HepG2 (cell line): ENCODE data around the gene CA11. TPM values are rescaled to one million over a fixed set of nuclear protein-coding genes. Genes with fewer than 3 reads are reported as not detected.

Source experiments
- ASH2L ChIP-seq: fragments of 300-600, 200-600 bp; sonication (generic); IDR thresholded peaks from 2 replicates; pipeline ENCODE4 v1.7.0; 2017; ENCODE audit warnings: low read depth, mild to moderate bottlenecking, moderate library complexity, mixed read lengths, low read length; ENCODE audit not compliant: insufficient read length
- FOXK2 ChIP-seq: fragments of 450-650 bp; IDR thresholded peaks from 2 replicates; pipeline ENCODE4 v1.6.1; 2016
- HDAC6 ChIP-seq: fragments of 200-600 bp; sonication (generic); IDR thresholded peaks from 2 replicates; pipeline ENCODE4 v1.7.0; 2017; ENCODE audit warnings: mild to moderate bottlenecking, antibody characterized with exemption, low read length, low read depth
- HOXD1 ChIP-seq: sonication (generic); formaldehyde crosslinking; IDR thresholded peaks from 2 replicates; pipeline ENCODE4 v1.5.0; 2020; ENCODE audit warnings: missing genetic modification reagents
- JDP2 ChIP-seq: sonication (generic); formaldehyde crosslinking; IDR thresholded peaks from 2 replicates; pipeline ENCODE4 v1.8.1; 2022; ENCODE audit warnings: missing genetic modification reagents, borderline replicate concordance
- NFIB ChIP-seq: sonication (generic); formaldehyde crosslinking; IDR thresholded peaks from 2 replicates; pipeline ENCODE4 v1.9.0; 2021; ENCODE audit warnings: missing genetic modification reagents, mild to moderate bottlenecking, borderline replicate concordance
- NFKBIZ ChIP-seq: IDR thresholded peaks from 2 replicates; pipeline ENCODE4 v1.6.1; 2018; ENCODE audit warnings: missing genetic modification reagents, missing compliant biosample characterization
- PPARG ChIP-seq: conservative IDR thresholded peaks from 2 replicates; pipeline ENCODE4 v1.6.1; 2016; ENCODE audit warnings: missing biosample characterization, missing genetic modification reagents
- RFXANK ChIP-seq: IDR thresholded peaks from 2 replicates; pipeline ENCODE4 v1.6.1; 2016
- SCMH1 ChIP-seq: sonication (generic); formaldehyde crosslinking; IDR thresholded peaks from 2 replicates; pipeline ENCODE4 v1.9.0; 2021; ENCODE audit warnings: missing genetic modification reagents, mild to moderate bottlenecking, borderline replicate concordance
- SETDB1 ChIP-seq: sonication (generic); formaldehyde crosslinking; IDR thresholded peaks from 2 replicates; pipeline ENCODE4 v1.5.1; 2020; ENCODE audit warnings: missing genetic modification reagents, mild to moderate bottlenecking, borderline replicate concordance
- SP1 ChIP-seq, 2 experiments: fragments of 450-650 bp in 1 of 2; sonication (generic) in 1 of 2; formaldehyde crosslinking in 1 of 2; IDR thresholded peaks; 2 replicates each; pipeline versions ENCODE4 v1.4.0 to v1.6.1; 2016 to 2020; ENCODE audit warnings: missing genetic modification reagents in 1 of 2
- TCF12 ChIP-seq, 2 experiments: fragments of 450-650 bp in 1 of 2; sonication (generic) in 1 of 2; formaldehyde crosslinking in 1 of 2; IDR thresholded peaks; 2 replicates each; pipeline versions ENCODE4 v1.6.1 to v1.8.0; 2017 to 2022; ENCODE audit warnings: antibody characterized with exemption in 1 of 2, mild to moderate bottlenecking in 1 of 2, missing genetic modification reagents in 1 of 2, moderate library complexity in 1 of 2
- ZBTB20 ChIP-seq: sonication (generic); formaldehyde crosslinking; IDR thresholded peaks from 2 replicates; pipeline ENCODE4 v1.8.1; 2023; ENCODE audit warnings: missing genetic modification reagents, low read depth, mild to moderate bottlenecking, borderline replicate concordance
- ZBTB3 ChIP-seq: sonication (generic); formaldehyde crosslinking; IDR thresholded peaks from 2 replicates; pipeline ENCODE4 v1.4.0; 2020; ENCODE audit warnings: low read depth, mild to moderate bottlenecking, moderate library complexity, missing genetic modification reagents, borderline replicate concordance
- polyA plus RNA-seq, 8 experiments: library from polyadenylated mRNA; depleted of rRNA in 3 of 8; stranded (reverse) in 7 of 8; unstranded in 1 of 8; fragments of >200 nt; fragmentation: Illumina TruSeq in 4 of 8; extraction: Trizol in 4 of 8; gene quantifications; 2 replicates each; pipeline versions ENCODE4 v1.2.1 to v1.2.3, GENCODE V29; 2011 to 2016; ENCODE audit warnings: low read depth in 4 of 8, missing spikeins in 1 of 8, mixed read lengths in 1 of 8; ENCODE audit not compliant: insufficient read depth in 1 of 8
- total RNA-seq, 5 experiments: library from RNA; depleted of rRNA; stranded (reverse); fragments of >200 nt; fragmentation: Illumina TruSeq; extraction: Trizol; gene quantifications; 2 replicates each; pipeline ENCODE4 v1.2.3, GENCODE V29; 2016; ENCODE audit warnings: low read depth in 1 of 5
- TF ChIP-seq, protein P1 (sequence below): sonication (generic); formaldehyde crosslinking; conservative IDR thresholded peaks from 2 replicates; pipeline ENCODE4 v1.8.0; 2022; ENCODE audit warnings: mild to moderate bottlenecking, moderate library complexity, missing genetic modification reagents
- TF ChIP-seq, protein P2 (sequence below): sonication (generic); formaldehyde crosslinking; IDR thresholded peaks from 2 replicates; pipeline ENCODE4 v1.5.0; 2020; ENCODE audit warnings: missing genetic modification reagents
- TF ChIP-seq, protein P3 (sequence below): sonication (generic); formaldehyde crosslinking; IDR thresholded peaks from 2 replicates; pipeline ENCODE4 v1.5.1; 2020; ENCODE audit warnings: mild to moderate bottlenecking, missing genetic modification reagents, moderate library complexity
- TF ChIP-seq, protein P4 (sequence below): IDR thresholded peaks from 2 replicates; pipeline ENCODE4 v1.6.1; 2012; ENCODE audit warnings: low read depth, low read length, improper control_type of control experiment
- TF ChIP-seq, protein P5 (sequence below): IDR thresholded peaks from 2 replicates; pipeline ENCODE4 v1.6.1; 2016; ENCODE audit warnings: missing genetic modification reagents, missing compliant biosample characterization
- TF ChIP-seq, protein P6 (sequence below): sonication (generic); formaldehyde crosslinking; IDR thresholded peaks from 2 replicates; pipeline ENCODE4 v1.4.0; 2020; ENCODE audit warnings: missing genetic modification reagents

The CA11 gene
- total and polyA plus RNA-seq, 2 of the 13 experiments (the other 11 are each of a cell fraction or from before 2014, with no cell fraction given): 0.41 to 0.58 TPM

DNA sequence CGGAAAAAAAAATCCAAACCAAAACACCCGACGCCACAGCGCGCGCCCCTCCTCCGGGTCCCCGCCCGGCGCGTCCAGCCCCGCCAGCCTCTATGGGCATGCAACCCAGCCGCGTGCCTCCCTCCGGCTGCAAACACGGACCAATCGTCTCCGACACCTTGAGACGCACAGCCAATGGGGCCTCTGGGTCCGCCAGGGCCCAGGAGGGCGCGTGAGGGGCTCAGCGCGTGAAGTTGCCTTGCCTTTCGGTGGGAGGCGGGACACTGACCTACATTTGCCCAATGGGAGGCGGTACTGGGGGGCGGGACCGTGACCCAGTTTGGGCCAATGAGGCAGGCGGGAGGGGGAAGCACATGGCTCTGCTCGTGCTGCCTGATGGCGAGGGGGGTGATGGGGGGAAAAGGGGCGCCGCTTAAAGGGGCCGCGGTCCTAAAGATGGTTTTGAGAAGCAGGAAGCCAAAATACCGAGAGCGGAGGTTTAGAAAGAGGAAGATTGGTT is 8.5 kb downstream of the CA11 start (continued):
- peak; percentile 45; the same call in 1 of the 2 replicates for TF ChIP-seq JDP2 (CRISPR knock-in tag)
- no peak for TF ChIP-seq TCF12 (IDR thresholded peaks at IDR 0.05)
- 0 out of 2 replicates have a peak, but pooled peaks have one; percentile 20 for TF ChIP-seq TCF12 (CRISPR knock-in tag; IDR thresholded peaks at IDR 0.05)
- TF ChIP-seq SETDB1 (CRISPR knock-in tag): no peak
- no peak for TF ChIP-seq NFKBIZ (CRISPR knock-in tag)
- TF ChIP-seq, protein P1, sequence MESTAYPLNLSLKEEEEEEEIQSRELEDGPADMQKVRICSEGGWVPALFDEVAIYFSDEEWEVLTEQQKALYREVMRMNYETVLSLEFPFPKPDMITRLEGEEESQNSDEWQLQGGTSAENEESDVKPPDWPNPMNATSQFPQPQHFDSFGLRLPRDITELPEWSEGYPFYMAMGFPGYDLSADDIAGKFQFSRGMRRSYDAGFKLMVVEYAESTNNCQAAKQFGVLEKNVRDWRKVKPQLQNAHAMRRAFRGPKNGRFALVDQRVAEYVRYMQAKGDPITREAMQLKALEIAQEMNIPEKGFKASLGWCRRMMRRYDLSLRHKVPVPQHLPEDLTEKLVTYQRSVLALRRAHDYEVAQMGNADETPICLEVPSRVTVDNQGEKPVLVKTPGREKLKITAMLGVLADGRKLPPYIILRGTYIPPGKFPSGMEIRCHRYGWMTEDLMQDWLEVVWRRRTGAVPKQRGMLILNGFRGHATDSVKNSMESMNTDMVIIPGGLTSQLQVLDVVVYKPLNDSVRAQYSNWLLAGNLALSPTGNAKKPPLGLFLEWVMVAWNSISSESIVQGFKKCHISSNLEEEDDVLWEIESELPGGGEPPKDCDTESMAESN: 0 out of 2 replicates have a peak, but pooled peaks have one; percentile 28
- TF ChIP-seq SP1 (IDR thresholded peaks at IDR 0.05): no peak
- peak; percentile 67 for TF ChIP-seq SP1 (CRISPR knock-in tag; IDR thresholded peaks at IDR 0.05)
- no peak for TF ChIP-seq FOXK2
- TF ChIP-seq, protein P2, sequence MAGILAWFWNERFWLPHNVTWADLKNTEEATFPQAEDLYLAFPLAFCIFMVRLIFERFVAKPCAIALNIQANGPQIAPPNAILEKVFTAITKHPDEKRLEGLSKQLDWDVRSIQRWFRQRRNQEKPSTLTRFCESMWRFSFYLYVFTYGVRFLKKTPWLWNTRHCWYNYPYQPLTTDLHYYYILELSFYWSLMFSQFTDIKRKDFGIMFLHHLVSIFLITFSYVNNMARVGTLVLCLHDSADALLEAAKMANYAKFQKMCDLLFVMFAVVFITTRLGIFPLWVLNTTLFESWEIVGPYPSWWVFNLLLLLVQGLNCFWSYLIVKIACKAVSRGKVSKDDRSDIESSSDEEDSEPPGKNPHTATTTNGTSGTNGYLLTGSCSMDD (CRISPR knock-in tag): no peak
- TF ChIP-seq, protein P3, sequence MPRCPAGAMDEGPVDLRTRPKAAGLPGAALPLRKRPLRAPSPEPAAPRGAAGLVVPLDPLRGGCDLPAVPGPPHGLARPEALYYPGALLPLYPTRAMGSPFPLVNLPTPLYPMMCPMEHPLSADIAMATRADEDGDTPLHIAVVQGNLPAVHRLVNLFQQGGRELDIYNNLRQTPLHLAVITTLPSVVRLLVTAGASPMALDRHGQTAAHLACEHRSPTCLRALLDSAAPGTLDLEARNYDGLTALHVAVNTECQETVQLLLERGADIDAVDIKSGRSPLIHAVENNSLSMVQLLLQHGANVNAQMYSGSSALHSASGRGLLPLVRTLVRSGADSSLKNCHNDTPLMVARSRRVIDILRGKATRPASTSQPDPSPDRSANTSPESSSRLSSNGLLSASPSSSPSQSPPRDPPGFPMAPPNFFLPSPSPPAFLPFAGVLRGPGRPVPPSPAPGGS (CRISPR knock-in tag): peak; percentile 90
- peak; percentile 7; the same call in 1 of the 2 replicates for TF ChIP-seq HOXD1 (CRISPR knock-in tag)
- peak; percentile 58; the same call in 1 of the 2 replicates for TF ChIP-seq PPARG
- TF ChIP-seq, protein P4, sequence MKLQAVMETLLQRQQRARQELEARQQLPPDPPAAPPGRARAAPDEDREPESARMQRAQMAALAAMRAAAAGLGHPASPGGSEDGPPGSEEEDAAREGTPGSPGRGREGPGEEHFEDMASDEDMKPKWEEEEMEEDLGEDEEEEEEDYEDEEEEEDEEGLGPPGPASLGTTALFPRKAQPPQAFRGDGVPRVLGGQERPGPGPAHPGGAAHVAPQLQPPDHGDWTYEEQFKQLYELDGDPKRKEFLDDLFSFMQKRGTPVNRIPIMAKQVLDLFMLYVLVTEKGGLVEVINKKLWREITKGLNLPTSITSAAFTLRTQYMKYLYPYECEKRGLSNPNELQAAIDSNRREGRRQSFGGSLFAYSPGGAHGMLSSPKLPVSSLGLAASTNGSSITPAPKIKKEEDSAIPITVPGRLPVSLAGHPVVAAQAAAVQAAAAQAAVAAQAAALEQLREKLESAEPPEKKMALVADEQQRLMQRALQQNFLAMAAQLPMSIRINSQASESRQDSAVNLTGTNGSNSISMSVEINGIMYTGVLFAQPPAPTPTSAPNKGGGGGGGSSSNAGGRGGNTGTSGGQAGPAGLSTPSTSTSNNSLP: no peak
- peak; percentile 45 for TF ChIP-seq ASH2L
- TF ChIP-seq ZBTB3 (CRISPR knock-in tag): peak; percentile 83; the same call in 1 of the 2 replicates
- no peak for TF ChIP-seq HDAC6
- no peak for TF ChIP-seq SCMH1
- peak; percentile 74 for TF ChIP-seq RFXANK
- no peak for TF ChIP-seq NFIB
- peak; percentile 86; the same call in 1 of the 2 replicates for TF ChIP-seq ZBTB20
- TF ChIP-seq, protein P5, sequence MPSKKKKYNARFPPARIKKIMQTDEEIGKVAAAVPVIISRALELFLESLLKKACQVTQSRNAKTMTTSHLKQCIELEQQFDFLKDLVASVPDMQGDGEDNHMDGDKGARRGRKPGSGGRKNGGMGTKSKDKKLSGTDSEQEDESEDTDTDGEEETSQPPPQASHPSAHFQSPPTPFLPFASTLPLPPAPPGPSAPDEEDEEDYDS (CRISPR knock-in tag): peak; percentile 80
- TF ChIP-seq, protein P6, sequence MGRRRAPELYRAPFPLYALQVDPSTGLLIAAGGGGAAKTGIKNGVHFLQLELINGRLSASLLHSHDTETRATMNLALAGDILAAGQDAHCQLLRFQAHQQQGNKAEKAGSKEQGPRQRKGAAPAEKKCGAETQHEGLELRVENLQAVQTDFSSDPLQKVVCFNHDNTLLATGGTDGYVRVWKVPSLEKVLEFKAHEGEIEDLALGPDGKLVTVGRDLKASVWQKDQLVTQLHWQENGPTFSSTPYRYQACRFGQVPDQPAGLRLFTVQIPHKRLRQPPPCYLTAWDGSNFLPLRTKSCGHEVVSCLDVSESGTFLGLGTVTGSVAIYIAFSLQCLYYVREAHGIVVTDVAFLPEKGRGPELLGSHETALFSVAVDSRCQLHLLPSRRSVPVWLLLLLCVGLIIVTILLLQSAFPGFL (CRISPR knock-in tag): no peak
